Heart left ventricle (tissue), 13 donors: ENCODE results near the gene RMND5A.

Experiments
- POLR2A ChIP-seq, 2 donors: fragments of 450-650 bp; IDR thresholded peaks; one replicate each; pipeline ENCODE4 v1.6.1; 2017; ENCODE audit warnings: antibody characterized with exemption in 2 of 2, mild to moderate bottlenecking in 2 of 2, moderate library complexity in 2 of 2
- TF ChIP-seq, protein P1 (sequence below), 12 donors: fragments of 200-600 bp; sonication (generic) in 4 of 12; IDR thresholded peaks; one replicate each; pipeline versions ENCODE4 v1.5.0 to v1.8.0; 2018 to 2022; ENCODE audit warnings: antibody characterized with exemption in 12 of 12, mild to moderate bottlenecking in 5 of 12
- donor health status: ischemic (EF 13 %, LVEDD 7.1; RV severe dilation, severe dysfunction).
- donor health status: DM: no; HTN: yes; CAD: no.
- donor health status: DM: no; HTN: no; CAD: no.
- donor health status: ischemic (EF 25% LVEDD 6.9; RV normal size, moderate dysfunction).
- donor health status: ischemic (EF 25% LVEDD 5.7; RV mildly dilated, moderate dysfunction).
- donor health status: ischemic (EF 35%, LVEDD 5.7; RV mildly dilated, moderate dysfunction).
- donor health status: nonischemic (EF 11% LVEDD 7.7; RV severe dilation, severe dysfunction).
- donor health status: DM: yes; HTN: yes; CAD: no.
- donor health status: PGD.
- donor health status: ischemic (EF 29% LVEDD 5.4; RV normal size, mild dysfunction).
- donor health status: nonischemic (EF 23%, LVEDD 6.1; RV moderate dilation, normal function).

DNA sequence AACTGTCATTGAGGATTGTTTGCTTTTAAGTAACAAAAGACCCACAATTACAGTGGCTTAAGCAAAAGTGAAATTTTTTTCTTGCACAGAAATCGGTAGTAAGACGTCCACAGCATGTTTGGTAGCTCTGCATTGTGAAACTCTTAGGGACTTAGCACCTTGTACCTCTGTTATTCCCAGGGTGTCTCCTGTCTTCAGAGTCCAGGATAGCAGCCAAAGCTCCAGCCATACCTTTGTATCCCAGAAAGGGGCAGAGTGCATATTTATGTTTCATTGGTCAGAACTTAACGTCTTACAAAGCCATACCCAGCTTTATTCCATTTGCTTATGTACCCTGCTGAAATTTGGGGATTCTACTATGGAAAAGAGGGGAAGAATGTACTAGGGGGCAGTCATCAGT is 32.8 kb downstream of the RMND5A start:
- TF ChIP-seq, protein P1, sequence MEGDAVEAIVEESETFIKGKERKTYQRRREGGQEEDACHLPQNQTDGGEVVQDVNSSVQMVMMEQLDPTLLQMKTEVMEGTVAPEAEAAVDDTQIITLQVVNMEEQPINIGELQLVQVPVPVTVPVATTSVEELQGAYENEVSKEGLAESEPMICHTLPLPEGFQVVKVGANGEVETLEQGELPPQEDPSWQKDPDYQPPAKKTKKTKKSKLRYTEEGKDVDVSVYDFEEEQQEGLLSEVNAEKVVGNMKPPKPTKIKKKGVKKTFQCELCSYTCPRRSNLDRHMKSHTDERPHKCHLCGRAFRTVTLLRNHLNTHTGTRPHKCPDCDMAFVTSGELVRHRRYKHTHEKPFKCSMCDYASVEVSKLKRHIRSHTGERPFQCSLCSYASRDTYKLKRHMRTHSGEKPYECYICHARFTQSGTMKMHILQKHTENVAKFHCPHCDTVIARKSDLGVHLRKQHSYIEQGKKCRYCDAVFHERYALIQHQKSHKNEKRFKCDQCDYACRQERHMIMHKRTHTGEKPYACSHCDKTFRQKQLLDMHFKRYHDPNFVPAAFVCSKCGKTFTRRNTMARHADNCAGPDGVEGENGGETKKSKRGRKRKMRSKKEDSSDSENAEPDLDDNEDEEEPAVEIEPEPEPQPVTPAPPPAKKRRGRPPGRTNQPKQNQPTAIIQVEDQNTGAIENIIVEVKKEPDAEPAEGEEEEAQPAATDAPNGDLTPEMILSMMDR (IDR thresholded peaks at IDR 0.05) = no peak
- TF ChIP-seq POLR2A (IDR thresholded peaks at IDR 0.05) = no peak
